ENCODE measurements around the gene PTF1A.

PTF1A gene

DNA sequence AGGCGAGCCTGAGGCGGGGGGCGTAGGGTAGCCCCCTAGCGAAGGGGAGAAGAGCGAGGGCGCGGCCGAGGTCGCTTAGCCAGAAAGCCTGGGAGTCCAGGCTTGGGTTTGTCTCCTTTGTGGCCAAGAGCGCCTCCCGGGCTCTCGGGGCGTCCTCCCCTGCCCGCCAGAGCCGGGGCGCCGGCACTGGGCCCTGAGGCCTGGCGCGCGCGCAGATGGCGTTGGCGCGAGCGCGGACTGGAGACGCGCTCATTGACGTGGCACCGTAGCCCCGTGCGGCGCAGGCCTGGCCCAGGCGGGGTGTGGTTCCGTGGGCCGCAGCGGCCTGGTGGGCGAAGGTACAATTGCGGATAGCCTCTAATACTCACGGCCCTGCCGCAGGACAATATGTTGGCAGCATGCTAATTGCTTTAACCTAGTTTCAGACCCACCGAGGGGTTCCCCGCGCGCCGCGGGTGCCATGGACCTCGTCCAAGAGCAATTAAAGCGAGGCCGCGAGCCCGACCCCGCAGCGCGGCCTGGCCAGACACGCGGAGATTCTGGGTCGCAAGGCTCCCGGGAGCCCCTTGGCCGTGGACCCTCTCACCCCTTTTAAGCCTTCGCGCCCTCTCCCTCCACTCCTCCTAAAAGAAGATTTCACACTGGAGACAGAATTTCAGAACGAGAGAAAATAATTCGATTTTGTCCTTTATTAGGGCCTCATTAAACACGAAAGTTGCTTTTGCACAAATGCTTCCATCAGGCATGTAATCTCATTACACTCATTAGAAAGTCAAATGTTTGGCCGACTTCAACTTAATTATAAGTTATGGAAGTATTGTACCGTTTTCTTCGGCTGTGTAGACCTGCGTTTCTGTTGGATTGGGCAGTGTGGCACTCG, 3.1 kb downstream of the PTF1A start:
- no peak for DNase-seq (ENCODE audit: low spot score)
- TF ChIP-seq, protein P1, sequence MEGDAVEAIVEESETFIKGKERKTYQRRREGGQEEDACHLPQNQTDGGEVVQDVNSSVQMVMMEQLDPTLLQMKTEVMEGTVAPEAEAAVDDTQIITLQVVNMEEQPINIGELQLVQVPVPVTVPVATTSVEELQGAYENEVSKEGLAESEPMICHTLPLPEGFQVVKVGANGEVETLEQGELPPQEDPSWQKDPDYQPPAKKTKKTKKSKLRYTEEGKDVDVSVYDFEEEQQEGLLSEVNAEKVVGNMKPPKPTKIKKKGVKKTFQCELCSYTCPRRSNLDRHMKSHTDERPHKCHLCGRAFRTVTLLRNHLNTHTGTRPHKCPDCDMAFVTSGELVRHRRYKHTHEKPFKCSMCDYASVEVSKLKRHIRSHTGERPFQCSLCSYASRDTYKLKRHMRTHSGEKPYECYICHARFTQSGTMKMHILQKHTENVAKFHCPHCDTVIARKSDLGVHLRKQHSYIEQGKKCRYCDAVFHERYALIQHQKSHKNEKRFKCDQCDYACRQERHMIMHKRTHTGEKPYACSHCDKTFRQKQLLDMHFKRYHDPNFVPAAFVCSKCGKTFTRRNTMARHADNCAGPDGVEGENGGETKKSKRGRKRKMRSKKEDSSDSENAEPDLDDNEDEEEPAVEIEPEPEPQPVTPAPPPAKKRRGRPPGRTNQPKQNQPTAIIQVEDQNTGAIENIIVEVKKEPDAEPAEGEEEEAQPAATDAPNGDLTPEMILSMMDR (IDR thresholded peaks at IDR 0.05; ENCODE audit: extremely low read depth, missing control alignments) = no peak

DNA sequence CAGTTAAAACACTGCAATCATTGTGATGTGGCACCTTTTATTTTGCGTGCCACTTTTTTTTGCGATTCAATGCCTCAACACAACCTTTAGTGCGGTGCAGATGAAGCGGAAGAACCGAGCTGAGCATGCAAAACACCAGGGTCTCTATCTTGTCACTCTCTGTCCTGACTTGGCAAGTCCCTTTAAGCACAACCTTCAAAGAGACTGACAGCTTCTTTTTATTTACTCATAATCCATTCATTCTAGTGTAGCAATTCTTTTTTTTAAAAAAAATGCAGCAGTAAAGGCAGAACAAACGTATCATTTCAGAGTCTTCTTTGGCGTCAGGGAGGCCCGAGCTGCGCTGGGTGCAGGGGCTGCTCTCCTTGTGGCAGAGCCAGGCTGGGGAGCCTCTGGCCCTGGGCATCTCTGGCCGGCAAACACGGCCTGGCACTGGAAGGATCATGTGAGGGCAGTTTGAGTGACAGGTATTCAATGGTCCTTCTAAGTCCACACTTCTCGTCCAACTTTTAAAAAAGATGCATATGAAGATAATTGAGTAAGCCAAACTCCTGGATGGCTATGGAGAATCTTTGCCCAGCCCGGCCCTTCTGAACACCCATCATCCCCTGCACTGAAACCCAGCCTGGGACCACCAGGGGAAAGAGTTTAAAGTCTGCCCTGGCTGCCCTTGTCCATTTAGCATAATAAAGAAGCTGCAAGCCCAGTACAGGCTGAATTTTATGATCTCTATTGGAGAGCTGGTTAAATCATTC, 3.9 kb downstream of the PTF1A start:
- DNase-seq (ENCODE audit: low spot score) = no peak
- TF ChIP-seq, protein P1 (IDR thresholded peaks at IDR 0.05; ENCODE audit: extremely low read depth, missing control alignments) = no peak

DNA sequence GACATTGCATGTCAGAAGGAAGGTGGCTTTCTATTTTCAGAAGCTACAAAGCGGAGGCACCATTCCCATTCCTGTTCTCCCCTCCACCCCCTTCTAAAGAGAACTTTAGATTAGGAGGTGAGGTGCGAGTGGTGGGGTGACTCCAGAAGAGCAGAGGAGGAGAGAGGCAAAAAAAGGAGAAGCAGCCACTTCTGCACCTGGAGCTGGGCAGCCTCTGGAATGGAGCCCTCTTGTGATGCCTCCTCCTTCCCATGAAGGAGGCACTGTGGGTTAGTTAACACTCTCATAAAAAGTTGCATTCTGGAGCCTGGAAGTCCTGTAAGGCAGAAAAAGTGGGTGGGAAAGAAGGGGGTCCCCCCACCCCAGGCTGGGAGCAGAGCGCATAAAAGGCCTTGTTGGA, 4.8 kb downstream of the PTF1A start:
- DNase-seq (ENCODE audit: low spot score) = no peak
- TF ChIP-seq, protein P1 (IDR thresholded peaks at IDR 0.05; ENCODE audit: extremely low read depth, missing control alignments) = no peak

DNA sequence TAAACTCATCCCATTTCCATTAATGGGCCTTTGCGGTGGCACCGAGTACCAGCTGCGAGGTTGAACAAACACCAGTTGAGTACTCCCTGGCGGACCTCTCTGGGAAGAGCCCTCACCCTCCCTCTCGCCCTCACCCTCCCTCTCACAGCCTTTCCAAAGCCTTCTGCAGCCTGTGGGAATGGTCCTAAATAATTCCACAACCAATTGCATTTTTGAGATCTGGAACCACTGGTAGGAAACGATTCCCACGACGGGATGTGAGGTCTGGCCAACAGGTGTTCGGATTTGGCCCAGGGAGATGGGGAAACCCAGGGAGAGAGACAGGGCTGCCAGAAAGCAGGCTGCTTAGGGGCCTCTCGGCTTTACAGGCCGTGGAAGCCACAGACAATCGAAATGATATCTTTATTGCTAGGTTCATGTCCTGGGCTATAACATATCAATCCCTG, 5.3 kb downstream of the PTF1A start:
- DNase-seq (ENCODE audit: low spot score) = no peak
- TF ChIP-seq, protein P1 (IDR thresholded peaks at IDR 0.05; ENCODE audit: extremely low read depth, missing control alignments) = no peak

DNA sequence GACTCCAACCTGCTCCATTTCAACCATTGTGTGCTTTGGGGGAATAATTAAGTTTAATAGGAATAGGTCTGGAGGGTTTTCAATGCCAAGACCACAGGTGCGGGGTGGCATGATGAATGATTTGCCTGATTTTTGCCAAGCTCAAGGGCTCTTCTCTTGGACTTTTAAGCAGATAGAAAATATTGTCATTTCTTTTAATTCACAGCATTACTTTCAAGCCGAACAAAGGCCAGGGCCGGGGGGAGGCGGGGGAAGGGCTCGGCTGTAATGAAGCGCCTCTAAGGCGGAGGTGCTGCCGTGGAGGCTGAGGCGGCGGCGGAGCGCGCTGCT, 6.5 kb downstream of the PTF1A start:
- DNase-seq (ENCODE audit: low spot score) = no peak
- TF ChIP-seq, protein P1 (IDR thresholded peaks at IDR 0.05; ENCODE audit: extremely low read depth, missing control alignments) = no peak

DNA sequence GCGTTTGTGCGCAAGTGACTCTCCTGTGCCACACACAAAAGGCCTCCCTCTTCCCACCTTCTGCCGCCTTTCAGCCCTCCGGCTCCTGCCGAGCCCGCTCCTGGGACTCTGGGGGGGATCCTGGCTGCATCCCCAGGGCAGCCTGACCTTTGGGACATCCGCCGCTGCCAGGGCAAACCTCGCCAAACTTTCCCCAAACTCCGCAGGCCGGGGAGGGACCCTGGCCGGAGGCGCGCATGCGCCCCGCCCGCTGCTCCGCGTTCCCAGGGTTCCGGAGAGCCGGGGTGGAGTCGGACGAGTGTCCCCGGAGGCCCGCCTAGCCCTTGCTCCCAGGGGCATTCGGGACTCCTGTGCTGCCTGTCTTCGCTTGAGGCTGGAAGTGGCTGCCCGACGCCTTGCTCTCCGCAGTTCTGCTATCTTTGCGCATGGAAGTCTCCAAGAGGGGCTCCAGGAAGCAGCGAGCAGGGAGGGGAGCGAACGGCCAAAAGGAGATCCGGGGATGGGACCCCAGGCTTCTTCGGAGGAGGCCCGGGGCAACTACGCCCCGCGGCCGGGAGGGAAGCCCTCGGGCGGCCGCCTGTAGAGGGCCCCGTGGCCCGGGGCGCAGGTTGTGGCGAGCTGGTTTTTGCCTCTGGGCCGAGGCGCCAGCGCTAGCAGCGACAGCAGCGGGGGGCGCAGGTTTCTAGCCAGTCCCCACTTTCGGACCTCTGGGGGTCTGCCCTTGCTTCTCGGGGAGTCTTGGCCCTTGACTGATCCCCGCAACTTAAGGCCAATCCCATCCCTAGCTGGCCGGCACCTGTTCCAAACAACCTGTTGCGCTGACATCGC, 7.0 kb downstream of the PTF1A start:
- DNase-seq (ENCODE audit: low spot score) = no peak
- TF ChIP-seq, protein P1 (IDR thresholded peaks at IDR 0.05; ENCODE audit: extremely low read depth, missing control alignments) = no peak
